ENCODE data around the gene GPT2.

GPT2 gene

DNA sequence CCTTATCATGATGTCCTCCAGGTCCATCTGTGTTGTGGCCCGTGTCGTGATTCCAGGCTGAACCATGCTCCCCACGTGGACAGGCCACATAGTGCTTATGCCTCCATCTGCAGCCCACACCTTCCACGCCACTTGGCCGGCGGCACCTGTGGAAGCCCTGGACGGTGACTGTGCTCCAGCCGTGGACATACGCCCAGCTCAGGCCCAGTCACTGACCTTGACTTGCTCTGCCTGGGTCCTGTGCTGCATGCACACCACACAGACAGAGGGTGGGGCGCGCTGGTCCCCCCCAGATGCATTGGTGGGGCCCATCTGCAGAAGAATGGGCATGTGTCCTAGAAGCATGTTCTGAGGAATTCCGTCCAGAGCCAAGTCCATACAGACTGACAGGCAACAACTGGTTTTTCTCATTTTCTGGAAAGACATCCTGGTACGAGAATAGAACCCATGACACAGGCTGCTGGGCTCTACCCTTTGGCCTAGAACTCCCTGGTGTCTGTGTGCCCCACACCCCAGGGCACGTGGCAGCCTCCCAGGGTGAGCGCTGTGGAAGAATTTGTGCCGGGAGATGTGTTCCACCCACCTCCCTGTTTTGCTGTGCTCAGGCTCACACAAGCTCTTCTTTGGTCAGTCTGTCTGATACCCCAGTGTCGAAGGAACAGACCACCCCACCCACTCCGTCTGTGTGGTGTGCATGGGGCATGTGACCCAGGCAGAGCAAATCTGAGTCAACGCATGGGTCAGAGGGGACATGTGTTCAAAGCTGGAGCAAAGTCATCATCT, 39.5 kb downstream of the GPT2 start:
- TF ChIP-seq, protein P1, sequence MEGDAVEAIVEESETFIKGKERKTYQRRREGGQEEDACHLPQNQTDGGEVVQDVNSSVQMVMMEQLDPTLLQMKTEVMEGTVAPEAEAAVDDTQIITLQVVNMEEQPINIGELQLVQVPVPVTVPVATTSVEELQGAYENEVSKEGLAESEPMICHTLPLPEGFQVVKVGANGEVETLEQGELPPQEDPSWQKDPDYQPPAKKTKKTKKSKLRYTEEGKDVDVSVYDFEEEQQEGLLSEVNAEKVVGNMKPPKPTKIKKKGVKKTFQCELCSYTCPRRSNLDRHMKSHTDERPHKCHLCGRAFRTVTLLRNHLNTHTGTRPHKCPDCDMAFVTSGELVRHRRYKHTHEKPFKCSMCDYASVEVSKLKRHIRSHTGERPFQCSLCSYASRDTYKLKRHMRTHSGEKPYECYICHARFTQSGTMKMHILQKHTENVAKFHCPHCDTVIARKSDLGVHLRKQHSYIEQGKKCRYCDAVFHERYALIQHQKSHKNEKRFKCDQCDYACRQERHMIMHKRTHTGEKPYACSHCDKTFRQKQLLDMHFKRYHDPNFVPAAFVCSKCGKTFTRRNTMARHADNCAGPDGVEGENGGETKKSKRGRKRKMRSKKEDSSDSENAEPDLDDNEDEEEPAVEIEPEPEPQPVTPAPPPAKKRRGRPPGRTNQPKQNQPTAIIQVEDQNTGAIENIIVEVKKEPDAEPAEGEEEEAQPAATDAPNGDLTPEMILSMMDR (IDR thresholded peaks at IDR 0.05) = no peak
- no peaks in the 10 kb centered on the region for H3K9me3 ChIP-seq
- H3K4me3 ChIP-seq = no peak overlapping the region
- H3K27ac ChIP-seq = no peak overlapping the region
- H3K4me1 ChIP-seq = no peaks in the 10 kb centered on the region
- H3K36me3 ChIP-seq = peaks cover 0 to 64% (median 15%) of the 10 kb centered on the region in 3 donors
- DNase-seq = no peak
- no peaks in the 10 kb centered on the region for H3K27me3 ChIP-seq
- intact Hi-C loops (cut with DNase I; ENCODE audit: low total_unique reads) = no loop called here

DNA sequence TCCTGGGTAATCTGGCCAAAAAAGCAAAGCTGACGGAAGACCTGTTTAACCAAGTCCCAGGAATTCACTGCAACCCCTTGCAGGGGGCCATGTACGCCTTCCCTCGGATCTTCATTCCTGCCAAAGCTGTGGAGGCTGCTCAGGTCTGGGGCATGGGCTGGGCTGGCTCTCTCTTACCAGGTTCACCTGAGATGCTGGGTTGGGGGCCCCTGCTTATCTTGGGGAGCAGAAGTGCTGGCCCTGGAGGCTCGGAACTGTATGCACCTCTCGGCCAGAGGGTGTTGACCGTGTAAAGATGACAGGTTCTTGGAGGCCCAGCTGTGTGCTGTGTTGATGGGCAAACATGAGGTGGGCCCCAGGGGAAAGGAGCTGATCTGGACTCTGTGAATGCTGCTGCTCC, 40.2 kb downstream of the GPT2 start:
- Histone ChIP-seq H3K9me3 (no peaks in the 10 kb centered on the region), H3K27me3 (no peaks in the 10 kb centered on the region), H3K4me1 (no peaks in the 10 kb centered on the region), H3K36me3 (peaks cover 0 to 68% (median 15%) of the 10 kb centered on the region in 3 donors), H3K27ac (no peak overlapping the region), H3K4me3 (no peak overlapping the region)
- intact Hi-C loops (cut with DNase I; ENCODE audit: low total_unique reads) = no loop called here
- TF ChIP-seq, protein P1 (IDR thresholded peaks at IDR 0.05) = no peak
- DNase-seq = no peak

DNA sequence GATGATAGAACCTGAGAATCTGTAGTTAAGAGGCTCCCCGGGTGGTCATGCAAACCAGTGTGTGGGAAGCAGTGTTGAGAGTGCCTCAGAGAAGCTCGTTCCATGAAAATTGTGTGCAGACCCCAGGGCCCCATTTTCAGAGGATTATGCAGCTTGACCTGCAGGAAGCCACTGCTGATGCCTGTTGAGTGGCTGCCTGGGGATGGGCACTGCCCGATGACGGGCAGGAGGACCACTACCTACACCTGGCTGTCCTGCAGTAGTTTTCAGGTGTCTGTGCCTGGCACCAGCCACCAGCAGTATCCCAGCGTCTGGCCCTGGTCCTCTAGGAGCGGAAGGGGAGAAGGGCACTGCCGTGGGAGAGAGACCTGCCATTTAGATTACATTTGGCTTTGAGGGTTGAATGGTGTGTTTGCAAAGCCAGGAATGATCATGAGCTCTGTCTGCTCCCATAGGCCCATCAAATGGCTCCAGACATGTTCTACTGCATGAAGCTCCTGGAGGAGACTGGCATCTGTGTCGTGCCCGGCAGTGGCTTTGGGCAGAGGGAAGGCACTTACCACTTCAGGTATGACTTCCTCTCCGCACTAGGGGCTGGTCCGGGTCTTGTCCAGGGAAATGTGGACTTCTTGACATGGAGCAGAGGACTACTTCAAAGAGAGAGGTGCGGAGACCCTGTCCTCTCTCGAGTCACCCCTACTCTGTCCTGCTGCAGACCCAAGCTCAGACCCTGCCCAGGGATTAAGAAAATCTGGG, 42.5 kb downstream of the GPT2 start:
- H3K4me3 ChIP-seq = no peak overlapping the region
- intact Hi-C loops (cut with DNase I; ENCODE audit: low total_unique reads) = no loop called here
- TF ChIP-seq, protein P1 (IDR thresholded peaks at IDR 0.05) = no peak
- H3K27ac ChIP-seq = no peak overlapping the region
- no peak for DNase-seq
- no peaks in the 10 kb centered on the region for H3K9me3 ChIP-seq
- H3K27me3 ChIP-seq = no peaks in the 10 kb centered on the region
- H3K36me3 ChIP-seq = peaks cover 0 to 69% (median 15%) of the 10 kb centered on the region in 3 donors
- peaks cover 0 to 3% (median 0%) of the 10 kb centered on the region in 4 donors for H3K4me1 ChIP-seq

DNA sequence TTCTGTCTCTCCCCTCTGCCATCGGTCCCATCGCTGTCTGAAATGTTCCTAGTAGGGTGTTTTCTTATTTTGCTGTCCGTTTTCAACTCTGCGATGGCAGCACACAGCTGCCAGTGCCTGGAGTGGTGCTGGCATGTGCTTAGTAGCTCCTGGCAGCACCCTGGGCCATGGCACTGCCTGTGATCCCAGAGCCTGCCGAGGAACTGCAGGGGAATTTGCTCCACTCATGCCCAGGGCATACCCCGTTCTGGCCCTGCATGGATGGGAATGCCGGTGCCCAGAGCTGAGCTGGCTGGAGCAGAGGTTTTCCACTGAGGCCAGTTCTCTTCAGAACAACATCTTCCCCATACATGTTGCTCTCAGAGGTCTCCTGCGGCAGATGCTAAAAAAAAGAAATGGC, 43.1 kb downstream of the GPT2 start:
- intact Hi-C loops (cut with DNase I; ENCODE audit: low total_unique reads) = no loop called here
- DNase-seq = no peak
- peaks cover 0 to 64% (median 15%) of the 10 kb centered on the region in 3 donors for H3K36me3 ChIP-seq

DNA sequence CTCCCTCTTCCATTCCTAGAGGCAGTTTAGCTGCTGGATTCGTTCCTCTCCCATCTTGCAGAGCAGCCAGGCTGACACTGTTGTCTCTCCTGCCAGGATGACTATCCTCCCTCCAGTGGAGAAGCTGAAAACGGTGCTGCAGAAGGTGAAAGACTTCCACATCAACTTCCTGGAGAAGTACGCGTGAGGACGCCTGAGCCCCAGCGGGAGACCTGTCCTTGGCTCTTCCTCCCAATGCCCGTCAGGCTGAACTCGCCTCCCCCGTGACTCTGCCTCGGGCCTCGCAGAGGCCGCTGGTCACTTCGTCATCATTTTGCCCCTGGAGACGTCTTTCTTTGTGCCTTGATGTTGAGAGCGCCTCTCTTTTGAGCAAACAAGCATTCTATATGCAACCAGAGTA, 44.6 kb downstream of the GPT2 start:
- peaks cover 0 to 48% (median 5%) of the 10 kb centered on the region in 3 donors for H3K36me3 ChIP-seq
- no peak overlapping the region for H3K27ac ChIP-seq
- DNase-seq = no peak
- H3K9me3 ChIP-seq = no peaks in the 10 kb centered on the region
- H3K27me3 ChIP-seq = peaks cover 0 to 3% of the 10 kb centered on the region in 2 donors
- intact Hi-C loops (cut with DNase I; ENCODE audit: low total_unique reads) = no loop called here
- no peak overlapping the region for H3K4me3 ChIP-seq
- TF ChIP-seq, protein P1 (IDR thresholded peaks at IDR 0.05) = no peak
- peaks cover 0 to 3% (median 0%) of the 10 kb centered on the region in 4 donors for H3K4me1 ChIP-seq

More for the DNA sequence above, 43.1 kb downstream of the GPT2 start:
- no peaks in the 10 kb centered on the region for H3K9me3 ChIP-seq
- no peaks in the 10 kb centered on the region for H3K27me3 ChIP-seq
- H3K4me3 ChIP-seq = no peak overlapping the region
- TF ChIP-seq, protein P1 (IDR thresholded peaks at IDR 0.05) = no peak
- peaks cover 0 to 3% (median 0%) of the 10 kb centered on the region in 4 donors for H3K4me1 ChIP-seq
- H3K27ac ChIP-seq = no peak overlapping the region

All from tibial artery (tissue), 4 donors.